Astrocyte of the hippocampus (primary cell): ENCODE measurements around the gene SPAG9.
"Not testable (repeated sequence)": the region's sequence is repeated elsewhere in the genome, so short reads cannot be mapped to it uniquely, and the experiment has no call there.

Experiments used
- DNase-seq: peaks from one replicate; pipeline ENCODE4 v3.0.0; 2011; ENCODE audit warnings: low read depth, low spot score

The SPAG9 gene

DNA sequence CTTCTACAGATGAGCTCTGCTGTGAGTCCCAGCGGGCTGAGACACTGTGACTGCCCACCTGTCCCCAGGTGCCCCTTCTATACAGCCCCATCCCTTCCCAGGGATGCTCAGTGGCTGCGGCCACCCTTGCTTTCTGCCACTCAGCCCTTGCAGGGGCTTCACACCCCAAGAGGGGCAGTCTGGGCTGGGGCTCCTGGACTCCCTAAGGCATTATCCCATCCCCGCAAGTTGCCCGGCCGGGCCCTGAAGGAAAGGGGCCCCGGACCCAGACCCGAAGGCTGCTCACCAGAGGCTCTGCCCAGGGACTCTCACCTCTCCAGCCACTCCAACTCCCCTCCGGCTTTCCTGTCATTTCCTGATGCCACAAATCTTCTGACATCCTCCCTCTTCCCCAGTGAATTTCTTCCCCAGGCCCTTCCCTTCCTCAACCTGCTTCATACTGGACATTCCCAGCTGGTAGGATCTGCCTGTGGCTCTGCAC lies 166.0 kb downstream of the SPAG9 start:
- DNase-seq: no peak

DNA sequence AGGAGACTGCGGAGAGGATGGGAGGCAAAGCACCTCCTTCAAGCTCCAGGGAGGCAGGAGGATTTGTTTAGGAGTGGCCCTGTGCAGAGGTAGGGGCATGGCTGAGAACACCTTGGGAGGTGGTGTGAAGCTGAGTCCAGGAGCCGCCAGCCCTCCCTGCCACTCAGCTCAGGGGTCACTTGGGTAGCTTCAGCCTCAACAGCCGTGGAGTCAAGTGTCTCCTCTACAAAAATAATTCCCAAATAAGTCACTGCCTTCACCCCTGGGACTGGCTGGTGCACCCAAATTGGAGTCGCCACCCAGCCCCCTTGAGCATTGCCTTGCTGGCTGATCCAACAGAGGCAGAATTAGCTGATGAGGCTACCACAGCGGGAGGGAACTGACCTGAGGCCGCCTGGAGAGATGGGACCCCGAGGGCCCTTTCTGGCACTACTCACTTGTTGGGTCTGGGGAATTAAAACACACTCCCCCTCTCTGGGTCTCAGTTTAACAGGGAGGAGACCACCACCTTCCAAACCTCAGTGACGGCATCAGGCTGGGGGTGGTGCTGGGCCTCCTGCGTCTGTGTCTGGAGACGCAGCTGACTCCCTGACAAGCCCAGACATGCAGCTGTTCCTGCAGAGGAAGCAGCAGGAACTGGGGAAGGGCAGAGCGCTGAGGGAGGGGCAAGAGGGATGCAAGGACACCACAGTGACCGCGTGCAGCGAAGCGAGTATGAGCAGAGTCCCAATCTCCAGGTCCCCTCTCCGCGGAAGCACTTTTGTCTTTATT lies 166.7 kb downstream of the SPAG9 start:
- DNase-seq: peak; percentile 78

DNA sequence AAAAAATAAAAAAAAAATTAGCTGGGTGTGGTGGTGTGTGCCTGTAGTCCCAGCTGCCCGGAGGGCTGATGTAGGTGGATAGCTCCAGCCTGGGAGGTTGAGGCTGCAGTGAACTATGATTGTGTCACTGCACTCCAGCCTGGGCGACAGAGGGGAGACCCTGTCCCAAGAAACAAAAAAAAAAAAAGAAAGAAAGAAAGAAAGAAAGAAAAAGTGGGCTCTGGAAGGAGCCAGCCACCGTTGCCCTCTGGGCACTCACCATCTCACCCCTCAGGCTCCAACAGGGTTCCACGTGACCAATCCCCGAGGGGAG lies 167.2 kb downstream of the SPAG9 start:
- no peak for DNase-seq

DNA sequence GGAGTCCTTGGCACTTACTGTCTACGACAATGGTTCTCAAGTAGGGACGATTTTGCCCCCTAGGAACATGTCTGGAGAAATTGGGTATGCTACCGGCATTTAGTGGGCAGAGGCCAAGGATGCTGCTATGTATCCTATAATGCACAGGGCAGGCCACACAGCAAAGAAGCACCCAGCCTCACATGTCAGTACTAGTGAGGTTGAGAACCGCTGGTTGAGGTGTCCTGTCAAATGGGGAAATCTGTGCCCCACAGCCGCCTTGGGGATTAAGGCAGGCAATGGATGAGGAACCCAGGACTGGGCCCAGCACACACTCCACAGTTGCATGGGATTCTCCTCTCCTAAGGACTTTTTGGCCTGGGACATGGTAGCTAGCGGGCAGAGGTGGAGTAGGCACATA lies 167.8 kb downstream of the SPAG9 start:
- no peak for DNase-seq

DNA sequence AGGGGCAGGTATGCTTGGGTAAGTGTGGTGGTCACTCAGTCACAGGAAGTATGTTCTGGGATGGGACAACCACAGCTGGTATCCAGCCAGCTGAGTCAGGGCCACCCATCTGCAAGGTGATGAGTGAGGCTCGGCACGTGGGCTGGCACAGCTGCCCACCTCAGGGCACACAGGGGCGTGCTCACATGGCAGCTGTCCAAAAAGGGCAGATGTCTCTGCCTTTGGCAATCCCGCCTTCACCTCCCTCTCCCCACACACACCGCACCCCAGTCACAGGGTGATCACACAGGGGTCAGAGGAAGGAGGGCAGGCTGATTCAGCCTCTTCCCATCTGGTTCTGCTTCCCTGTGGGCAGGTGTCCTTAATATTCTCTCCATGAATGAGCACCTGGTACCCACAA lies 168.7 kb downstream of the SPAG9 start:
- no peak for DNase-seq

DNA sequence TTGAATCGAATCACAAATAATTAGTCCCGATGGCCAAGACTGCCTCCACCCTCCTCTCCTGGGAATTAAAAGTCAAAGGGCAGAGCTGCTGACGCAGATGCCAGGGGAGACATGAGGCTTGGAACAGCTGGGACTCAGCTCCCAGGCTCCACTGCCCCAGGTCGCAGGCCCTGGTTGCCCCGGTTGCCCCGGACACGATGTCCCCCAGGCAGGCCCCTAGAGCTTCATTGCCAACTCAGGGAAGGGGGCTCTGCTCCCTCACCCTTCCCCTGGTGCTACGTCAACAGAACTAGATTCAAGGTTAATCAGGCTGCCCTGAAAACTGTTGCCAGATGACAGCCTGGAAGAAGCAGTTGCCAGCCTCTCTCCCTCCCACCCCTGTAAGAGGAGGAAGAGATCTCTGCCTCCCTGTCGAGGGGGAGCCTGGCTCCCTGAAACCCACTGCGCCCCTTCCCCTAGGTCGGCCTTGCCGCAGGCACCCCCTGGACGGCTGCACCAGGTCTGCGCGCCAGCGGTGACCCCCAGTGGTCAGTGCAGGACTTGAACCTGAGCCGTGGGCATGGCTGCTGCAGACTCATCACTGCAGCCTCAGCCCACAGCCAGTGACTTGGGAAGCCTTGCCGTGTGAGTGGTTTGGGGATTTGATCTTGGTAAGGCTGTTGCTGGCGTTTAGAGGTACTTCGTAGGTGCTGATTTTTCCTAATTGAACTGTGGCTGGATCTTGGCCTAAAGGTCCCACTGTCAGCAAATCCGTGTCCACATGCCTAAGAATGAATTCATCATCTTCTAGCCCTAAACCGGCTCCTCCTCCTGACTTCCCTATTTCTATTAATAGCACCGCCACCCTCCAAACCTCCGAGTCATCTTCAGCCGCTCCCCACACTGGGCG lies 170.4 kb downstream of the SPAG9 start:
- peak; percentile 86 for DNase-seq

DNA sequence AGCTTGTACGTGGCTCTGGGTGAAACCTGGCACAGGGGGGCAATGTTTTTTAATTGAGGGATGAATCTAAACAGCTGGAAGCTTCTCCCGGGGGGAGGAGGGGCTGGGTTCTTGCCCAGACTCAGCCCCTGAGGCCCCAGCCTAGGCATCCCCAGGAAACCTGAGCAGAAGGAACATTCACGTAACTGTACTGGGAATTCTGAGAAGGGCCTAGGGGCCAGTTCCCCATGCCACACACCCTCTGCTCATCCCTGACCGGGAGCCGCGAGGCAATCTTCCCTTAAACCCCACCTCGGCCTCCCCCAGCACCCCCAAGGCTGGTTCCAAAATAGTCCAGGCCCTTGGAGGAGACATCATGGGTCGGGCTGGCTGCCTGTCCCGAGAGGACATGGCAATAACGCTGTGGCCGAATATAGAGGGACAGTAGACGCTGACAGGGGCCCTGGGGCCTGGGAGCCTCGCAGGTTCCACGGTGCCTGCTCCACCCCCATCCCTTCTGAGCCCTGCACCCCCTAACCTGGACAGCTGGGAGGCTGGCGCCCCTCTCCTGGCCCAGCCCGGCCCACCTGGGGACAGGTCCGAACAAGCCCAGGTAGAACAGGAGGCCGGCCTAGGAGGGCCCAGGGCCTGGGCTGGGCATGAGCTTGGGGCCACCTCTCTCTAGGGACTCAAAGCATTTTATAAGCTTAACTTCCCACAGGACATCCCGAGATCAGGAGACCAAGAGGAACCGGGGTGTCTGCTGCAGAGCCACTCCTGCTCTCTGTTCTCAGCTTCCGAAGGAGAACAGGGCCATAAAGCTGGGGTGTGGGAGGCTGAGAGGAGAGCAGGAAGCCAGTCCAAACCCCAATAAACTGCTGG lies 171.3 kb downstream of the SPAG9 start:
- DNase-seq: no peak

DNA sequence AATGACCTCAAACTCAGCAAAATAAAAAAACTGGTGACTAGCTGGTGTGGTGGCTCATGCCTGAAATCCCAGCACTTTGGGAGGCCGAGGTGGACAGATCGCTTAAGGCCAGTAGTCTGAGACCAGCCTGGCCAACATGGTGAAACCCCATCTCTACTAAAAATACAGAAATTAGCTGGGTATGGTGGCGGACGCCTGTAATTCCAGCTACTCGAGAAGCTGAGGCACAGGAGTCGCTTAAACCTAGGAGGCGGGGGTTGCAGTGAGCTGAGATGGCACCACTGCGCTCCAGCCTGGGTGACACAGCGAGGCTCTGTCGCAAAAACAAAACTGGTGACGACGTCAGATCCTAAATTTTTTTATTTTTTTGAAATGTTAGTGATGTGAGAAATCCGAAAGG lies 172.0 kb downstream of the SPAG9 start:
- DNase-seq: no peak

DNA sequence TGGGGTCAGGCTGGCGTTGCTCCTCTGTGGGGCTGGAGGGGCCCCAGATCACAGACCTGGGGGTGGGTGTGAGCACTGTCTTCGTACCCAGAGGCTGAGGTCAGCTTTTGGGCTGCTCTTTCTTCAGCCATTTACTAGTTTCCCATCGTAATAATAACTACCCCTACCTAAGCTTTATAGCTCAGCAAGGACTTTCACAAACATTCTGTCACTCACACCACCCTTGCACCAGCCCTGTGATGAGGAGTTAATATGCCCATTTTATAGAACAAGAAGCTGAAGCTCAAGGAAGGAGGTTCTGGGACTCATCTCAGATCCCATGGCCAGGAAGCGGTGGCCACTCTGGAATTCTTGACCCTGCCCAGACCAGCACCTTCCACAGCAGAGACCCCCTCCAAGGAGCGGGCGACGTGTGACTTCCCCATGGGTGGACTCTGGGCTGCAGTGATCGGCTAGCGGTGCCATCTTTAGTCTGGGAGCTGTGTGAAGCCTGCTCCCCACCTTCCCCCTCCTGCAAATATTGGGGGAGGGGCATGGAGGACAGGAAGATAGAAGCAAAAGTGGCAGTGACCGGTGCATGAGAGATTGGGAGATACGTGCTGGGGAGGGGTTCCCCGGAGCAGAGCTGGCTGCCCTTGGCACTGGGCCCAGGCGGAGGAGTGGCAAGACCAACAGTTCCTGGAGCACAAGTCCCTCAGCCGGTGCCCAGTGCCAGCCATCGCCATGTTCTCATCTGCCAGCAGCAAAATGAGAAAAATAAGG lies 172.7 kb downstream of the SPAG9 start:
- peak; percentile 46 for DNase-seq

DNA sequence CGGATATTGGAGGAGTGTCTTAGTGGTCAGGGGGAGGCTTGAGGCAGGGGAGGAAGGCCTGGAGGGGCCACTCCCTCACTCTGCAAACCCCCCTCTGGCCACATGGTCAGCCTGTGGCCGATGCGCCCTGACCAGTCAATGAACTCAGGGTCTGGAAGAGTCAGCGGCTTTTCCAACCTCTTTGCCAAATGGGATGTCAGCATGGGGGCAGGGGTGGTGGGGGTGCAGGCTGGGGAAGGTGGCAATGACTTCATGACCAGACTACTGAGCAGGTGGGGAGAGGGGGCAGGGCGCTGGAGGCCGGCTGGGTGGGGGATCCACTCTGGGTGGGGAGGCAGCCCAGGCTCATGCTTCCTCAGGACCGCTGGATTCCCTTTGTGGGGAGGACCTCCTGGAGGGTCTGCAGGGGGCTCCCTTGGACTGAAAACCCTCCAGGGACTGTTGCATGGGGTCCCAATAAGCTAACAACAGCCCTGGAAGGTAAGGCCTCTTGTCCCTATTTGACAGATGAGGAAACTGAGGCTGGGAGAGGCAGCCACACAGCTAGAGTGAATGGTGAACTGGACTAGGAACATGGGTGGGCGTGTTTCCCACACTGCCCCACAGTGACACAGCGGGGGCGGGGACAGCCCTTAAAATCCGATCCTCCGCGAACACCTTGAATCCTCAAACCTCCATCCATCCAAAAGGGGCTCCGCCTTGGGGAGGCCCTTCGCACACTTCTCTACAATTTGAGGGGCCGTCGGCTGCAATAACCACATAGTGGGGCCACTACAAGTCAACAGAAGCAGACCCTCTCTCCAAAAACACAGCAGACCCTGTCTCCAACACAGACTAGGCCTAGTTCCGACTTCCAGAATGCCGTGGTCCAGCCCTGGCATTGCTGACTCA lies 173.5 kb downstream of the SPAG9 start:
- no peak for DNase-seq

DNA sequence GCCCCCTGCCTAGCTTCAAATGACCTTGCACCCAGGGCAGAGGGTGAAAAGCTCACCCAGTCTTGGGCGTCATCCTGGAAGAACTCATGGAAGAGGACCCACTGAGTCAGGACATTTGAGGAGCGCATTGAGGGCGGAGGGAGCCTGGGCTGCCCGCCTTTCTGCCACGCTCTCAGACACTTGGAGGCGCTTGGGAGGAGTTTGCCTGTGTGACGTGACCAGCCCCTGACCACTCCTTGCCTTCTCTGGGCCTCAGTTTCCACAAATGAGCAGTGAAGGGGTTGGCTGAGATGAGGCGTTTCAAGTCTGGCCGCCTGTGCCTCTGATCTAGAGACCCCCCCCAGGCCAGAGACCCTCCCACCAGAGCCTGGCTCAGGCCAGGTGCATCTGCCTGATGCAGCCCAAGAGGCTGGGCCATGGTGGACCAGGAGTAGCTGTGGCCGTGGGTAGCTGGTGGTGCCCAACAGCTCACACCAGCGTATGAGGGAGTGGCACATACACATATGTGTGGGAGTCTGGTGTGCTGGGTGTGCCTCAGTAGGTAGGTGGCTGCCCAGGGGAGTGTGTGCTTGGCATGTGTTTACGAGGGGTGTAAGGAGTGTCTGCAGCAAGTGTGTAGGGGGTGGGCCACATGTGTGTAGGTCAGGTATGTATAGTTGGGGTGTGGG lies 174.3 kb downstream of the SPAG9 start:
- DNase-seq: no peak

DNA sequence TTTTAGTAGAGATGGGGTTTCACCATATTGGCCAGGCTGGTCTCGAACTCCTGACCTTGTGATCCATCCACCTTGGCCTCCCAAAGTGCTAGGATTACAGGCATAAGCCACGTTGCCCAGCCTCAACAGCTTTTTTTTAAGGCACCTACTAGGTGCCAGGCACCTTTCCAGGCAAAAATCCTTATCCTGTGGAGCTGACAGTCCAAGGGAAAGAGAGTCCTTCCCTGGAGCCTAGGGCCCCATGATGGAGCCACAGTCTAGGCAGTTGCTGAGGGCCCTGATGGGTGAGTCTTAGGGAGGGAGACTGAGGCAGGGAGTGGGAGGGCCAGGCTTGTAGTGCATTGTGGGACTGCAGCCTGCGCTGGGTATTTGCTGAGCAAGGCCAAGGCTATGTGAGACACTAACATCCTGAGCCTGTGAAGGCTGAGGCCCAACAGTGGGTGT lies 174.9 kb downstream of the SPAG9 start:
- no peak for DNase-seq

DNA sequence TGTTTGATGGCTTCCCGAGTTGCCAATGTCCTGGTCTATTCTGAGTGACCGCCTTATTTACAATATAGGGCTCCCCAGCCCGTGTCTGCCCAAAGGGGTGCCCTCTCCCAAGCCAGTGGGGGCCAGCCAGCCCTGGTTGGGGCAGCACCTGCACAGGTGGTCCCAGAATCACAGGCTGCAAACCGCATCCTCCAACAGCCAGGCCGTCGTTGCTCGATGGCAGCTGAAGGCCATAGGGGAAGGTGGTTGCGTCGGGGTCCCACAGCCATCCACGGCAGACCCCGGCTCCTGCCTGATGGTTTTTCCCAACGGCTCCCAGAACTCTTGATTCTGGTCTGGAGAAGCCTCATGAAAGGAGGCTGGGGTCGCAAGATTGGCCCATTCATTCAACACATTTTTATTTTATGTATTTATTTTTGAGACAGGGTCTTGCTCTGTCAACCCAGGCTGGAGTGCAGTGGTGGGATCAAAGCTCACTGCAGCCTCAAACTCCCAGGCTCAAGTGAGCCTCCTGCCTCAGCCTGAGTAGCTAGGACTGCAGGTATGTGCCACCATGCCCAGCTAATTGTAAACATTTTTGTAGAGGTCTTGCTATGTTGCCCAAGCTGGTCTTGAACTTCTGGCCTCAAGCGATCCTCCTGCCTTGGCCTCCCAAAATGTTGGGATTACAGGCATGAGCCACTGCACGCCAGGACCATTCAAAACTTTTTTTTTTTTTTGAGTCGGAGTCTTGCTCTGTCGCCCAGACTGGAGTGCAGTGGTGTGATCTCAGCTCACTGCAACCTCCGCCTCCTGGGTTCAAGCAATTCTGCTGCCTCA lies 175.6 kb downstream of the SPAG9 start:
- DNase-seq: no peak

DNA sequence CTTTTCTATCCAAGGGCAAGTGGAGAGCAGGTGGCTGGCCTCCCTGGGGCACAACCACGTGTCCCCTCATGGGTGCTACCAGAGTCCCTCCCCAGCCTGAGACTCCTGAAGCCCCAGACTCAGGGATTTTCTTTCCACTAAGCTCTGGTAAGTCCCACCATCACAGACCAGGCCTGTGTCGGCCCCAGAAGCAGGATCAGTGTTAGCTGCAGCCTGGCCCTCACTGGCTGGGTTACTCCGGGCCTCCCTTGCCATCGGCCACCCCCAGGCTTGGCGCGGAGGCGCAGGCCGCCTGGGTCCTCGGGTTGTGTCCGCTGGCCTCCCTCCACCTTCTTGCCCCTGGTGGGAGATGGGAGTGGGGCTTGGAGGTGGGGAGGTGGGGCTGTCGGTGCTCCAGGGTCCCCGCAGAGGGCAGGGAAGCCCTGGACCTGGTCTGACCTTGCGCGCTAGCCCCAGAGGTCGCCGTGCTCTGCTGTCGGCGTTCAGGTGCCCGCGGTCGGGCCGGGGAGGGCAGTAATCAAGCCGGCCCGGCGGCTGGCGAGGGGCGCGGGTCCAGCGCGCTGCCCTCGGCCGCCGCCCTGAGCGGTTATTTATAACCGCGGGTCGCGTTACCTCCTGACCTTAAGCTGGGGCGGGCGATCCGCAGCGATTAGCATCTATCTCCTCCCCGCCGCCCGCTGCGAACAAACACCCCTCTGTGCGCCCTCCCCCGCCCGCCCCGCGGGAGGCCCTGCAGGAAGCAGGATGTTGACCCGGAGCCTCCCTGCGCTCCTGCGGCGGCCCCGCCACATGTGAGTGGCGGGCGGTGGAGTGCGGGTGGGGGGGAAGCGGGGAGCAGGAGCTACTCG lies 176.4 kb downstream of the SPAG9 start:
- DNase-seq: peak; percentile 49

DNA sequence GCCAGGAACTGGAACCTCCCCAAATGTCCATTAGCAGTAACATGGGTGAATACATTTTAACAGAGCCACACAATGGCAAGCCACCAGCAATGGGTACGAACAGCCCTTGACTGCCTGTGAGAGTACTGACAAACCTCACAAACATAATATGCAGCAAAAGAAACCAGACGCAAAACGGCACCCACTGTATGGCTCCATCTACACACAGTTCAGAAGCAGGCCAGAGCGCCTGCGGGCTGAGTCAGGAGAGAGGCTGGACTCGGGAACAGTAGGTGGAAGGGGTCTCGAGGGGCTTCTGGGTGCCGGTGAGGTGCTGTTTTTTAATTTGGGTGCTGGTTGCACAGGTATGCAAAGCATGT lies 177.1 kb downstream of the SPAG9 start:
- peak; percentile 50 for DNase-seq

DNA sequence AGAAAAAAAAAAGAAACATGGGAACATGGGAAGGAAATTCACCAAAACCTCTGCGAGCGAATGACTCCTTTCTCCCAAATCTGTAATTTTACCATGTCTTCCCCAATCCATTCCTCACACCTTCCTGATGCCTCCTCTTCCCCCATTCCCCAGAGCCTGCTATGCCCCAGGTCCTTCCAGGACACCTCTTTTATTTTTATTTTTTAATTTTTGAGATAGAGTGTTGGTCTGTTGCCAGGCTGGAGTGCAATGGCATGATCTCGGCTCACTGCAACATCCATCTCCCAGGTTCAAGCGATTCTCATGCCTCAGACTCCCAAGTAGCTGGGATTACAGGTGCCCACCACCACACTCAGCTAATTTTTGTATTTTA lies 179.0 kb downstream of the SPAG9 start:
- DNase-seq: not testable (repeated sequence)

DNA sequence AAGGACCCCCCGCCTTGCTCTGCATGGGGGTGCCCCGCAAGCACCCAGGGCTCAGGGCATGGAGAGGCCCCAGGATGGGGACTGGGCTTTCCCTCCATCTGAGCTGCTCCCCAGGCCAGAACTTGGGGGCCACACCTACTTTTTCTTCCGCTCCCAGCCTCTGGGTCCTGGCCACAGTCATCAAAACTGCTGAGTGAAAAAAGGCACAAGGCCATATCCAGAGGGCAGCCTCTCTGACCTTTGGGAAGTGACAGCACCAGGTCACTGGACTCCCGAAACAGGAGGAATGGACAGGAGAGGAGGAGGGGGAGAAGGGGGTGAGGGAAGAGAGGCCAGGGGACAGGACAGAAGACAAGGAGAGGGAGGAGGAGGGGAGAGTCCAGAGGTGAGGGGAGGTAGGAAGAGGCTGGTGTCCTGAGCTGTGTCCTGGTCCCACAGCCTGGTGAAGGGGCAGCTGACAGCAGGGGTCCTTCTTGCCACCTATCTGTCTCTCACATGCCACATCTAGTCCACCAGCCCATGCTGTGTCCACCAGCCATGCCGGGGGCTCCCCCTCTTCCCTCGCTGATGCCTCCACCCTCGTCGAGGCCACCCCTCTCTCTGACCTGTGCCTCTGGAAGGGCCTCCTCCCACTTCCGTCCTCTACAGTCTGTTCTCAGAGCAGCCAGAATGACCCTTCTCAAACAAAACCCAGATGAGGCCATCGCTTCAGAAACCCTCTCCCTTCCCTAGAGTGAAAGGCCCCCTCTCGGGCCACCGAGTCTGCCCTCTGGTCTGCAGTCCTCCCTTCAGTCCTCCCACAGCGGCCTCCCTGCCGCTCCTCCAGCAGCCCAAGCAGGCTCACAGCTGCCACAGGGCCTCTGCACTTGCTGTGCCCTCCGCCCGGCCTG lies 180.6 kb downstream of the SPAG9 start:
- no peak for DNase-seq
